Measurements from ENCODE around the gene NEMP1. TPM values are rescaled to one million over a fixed set of nuclear protein-coding genes. Genes with fewer than 3 reads are reported as not detected.

NEMP1 gene
- total RNA-seq, result 10 to 100 TPM; 76.1 to 80.6 TPM

GRCh38 chr12:57078519-57079404 is at the start of gene NEMP1:
Gene NEMP1, minus strand, starts transcription at chr12:57078791. Its CDS starts 46 bp downstream, at chr12:57078745.
- peak; percentile 98 for DNase-seq
- peak within 1 kb of the TSS; percentile 100 for H3K4me3 Mint-ChIP-seq
- no peaks in the 10 kb centered on the region for H3K27me3 Mint-ChIP-seq
- intact Hi-C loops (cut with micrococcal nuclease), result loop anchor here (1.0 kb wide), 1 partner anchor 10 kb away; no protein-coding TSS in a partner anchor
- H3K9me3 Mint-ChIP-seq, result no peaks in the 10 kb centered on the region
- ChIA-PET POLR2A (interaction anchor here (0.5 to 6.2 kb wide), 21 partner anchors 8 to 928 kb away, joined by 3 to 104 read pairs (median 4); partner anchors contain the start of genes NAB2, NACA and STAT6), CTCF (interaction anchor here (0.7 to 4.6 kb wide), 15 partner anchors 9 to 381 kb away, joined by 3 to 43 read pairs (median 5); partner anchors contain the start of genes GLI1 and STAT6)
- H3K4me1 Mint-ChIP-seq (ENCODE audit: low read depth), result peaks cover 31% of the 10 kb centered on the region
- H3K36me3 Mint-ChIP-seq (ENCODE audit: low read depth), result peaks cover 35% of the 10 kb centered on the region
- peak; percentile 96 for ATAC-seq
- peak within 1 kb of the TSS; percentile 99 for H3K27ac Mint-ChIP-seq
- TF ChIP-seq CTCF (IDR thresholded peaks at IDR 0.05), result no peak

DNA sequence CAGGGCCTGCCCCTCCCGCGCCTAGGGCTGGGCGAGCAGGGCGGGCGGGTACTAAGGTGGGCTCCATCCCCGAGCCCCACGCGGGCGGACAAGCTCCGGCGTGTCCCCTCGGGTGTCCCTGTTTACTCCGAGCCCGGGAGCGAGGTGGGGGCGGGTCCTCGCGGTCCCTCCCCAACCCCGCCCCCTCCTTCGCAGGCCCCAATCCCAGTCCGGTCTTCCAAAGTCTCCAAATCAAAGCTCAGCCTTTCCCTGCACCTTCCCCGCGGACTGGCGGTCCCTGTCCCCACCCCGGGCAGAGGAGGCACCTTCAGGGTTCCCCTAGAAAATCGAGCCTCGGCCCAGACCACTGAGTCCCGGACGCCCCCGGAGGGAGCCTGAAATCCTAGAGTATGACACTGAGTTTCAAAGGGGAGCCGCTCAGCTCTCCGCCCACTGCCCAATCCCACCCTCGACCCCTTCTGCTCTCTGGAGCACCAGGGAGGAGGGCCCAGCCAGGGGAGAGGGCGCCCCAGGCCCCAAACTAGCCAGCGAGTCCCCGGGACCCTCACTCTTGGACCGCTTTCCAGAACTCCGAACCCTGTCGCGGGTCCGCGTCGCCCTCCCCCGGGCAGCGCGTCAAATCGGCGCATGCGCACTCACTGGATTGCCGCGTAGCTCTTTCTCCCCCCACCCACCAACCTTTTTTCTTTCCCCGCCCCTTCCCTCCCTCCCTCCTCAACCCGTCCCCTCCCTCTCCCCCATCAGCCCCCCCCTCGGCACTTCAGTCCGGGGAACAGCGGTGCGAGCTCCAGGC is 49.3 kb upstream of the NEMP1 start, which contains the start of gene LRP1:
TSS of gene LRP1 (plus strand) at position 758 of the 793 bp plus-strand sequence. CDS start 482 bp downstream, outside the sequence.
- ChIA-PET POLR2A (interaction anchor here (0.7 to 3.1 kb wide), 6 partner anchors 8 to 124 kb away, joined by 3 to 24 read pairs (median 4); partner anchors contain the start of gene STAT6), CTCF (interaction anchor here (0.7 to 12.0 kb wide), 9 partner anchors 11 to 127 kb away, joined by 3 to 153 read pairs (median 5); partner anchors contain the start of gene STAT6)
- intact Hi-C loops (cut with micrococcal nuclease), result no loop called here
- H3K36me3 Mint-ChIP-seq (ENCODE audit: low read depth), result peaks cover 2% of the 10 kb centered on the region
- peak within 1 kb of the TSS; percentile 78 for H3K4me3 Mint-ChIP-seq
- H3K27ac Mint-ChIP-seq, result peak within 1 kb of the TSS; percentile 50
- H3K27me3 Mint-ChIP-seq, result no peaks in the 10 kb centered on the region
- ATAC-seq, result peak; percentile 72
- TF ChIP-seq CTCF (IDR thresholded peaks at IDR 0.05), result no peak
- peak; percentile 79 for DNase-seq
- H3K9me3 Mint-ChIP-seq, result peaks cover 7% of the 10 kb centered on the region
- peaks cover 16% of the 10 kb centered on the region for H3K4me1 Mint-ChIP-seq (ENCODE audit: low read depth)

GRCh38 chr12:57127101-57127725 is 48.6 kb upstream of the NEMP1 start:
- DNase-seq (peak; percentile 80), ATAC-seq (peak; percentile 42)
- H3K27me3 Mint-ChIP-seq, result no peaks in the 10 kb centered on the region
- peaks cover 7% of the 10 kb centered on the region for H3K9me3 Mint-ChIP-seq
- intact Hi-C loops (cut with micrococcal nuclease), result no loop called here
- CTCF ChIA-PET, result interaction anchor here (0.8 to 12.0 kb wide), 9 partner anchors 10 to 126 kb away, joined by 3 to 153 read pairs (median 5); partner anchors contain the start of gene STAT6
- peak overlapping the region; percentile 78 for H3K4me3 Mint-ChIP-seq
- POLR2A ChIA-PET, result interaction anchor here (0.7 to 3.1 kb wide), 5 partner anchors 9 to 57 kb away, joined by 3 to 24 read pairs (median 3); partner anchors contain the start of gene STAT6
- no peak overlapping the region for H3K27ac Mint-ChIP-seq
- TF ChIP-seq CTCF (IDR thresholded peaks at IDR 0.05), result peak; percentile 32
- H3K4me1 Mint-ChIP-seq (ENCODE audit: low read depth), result peaks cover 16% of the 10 kb centered on the region
- peaks cover 2% of the 10 kb centered on the region for H3K36me3 Mint-ChIP-seq (ENCODE audit: low read depth)

DNA sequence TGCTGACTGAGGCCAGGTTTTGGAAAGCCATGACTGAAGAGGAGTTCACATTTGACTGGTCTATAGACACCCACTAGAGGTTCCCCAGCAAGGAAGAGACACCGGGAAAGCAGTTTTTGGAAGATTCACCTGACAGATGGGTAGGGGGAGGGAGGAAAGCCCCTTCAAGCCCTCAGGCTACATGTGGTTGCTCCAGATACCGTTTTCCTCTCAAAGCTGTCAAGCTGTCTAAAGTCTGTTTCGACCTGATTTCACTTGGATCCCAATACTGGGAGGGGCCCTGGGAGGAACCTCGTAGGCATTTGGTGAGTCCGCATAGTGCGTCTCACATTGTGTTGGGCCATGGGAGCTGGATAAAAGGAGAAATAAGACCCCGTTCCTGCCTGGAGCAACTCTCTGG is 48.0 kb upstream of the NEMP1 start:
- peaks cover 7% of the 10 kb centered on the region for H3K9me3 Mint-ChIP-seq
- intact Hi-C loops (cut with micrococcal nuclease), result no loop called here
- ChIA-PET POLR2A (interaction anchor here (0.7 to 3.1 kb wide), 3 partner anchors 15 to 39 kb away, joined by 3 to 24 read pairs (median 5); partner anchors contain the start of gene STAT6), CTCF (interaction anchor here (0.8 to 12.0 kb wide), 6 partner anchors 9 to 57 kb away, joined by 3 to 153 read pairs (median 16); partner anchors contain the start of gene STAT6)
- H3K4me1 Mint-ChIP-seq (ENCODE audit: low read depth), result peaks cover 16% of the 10 kb centered on the region
- peaks cover 2% of the 10 kb centered on the region for H3K36me3 Mint-ChIP-seq (ENCODE audit: low read depth)
- no peak for ATAC-seq
- H3K27me3 Mint-ChIP-seq, result no peaks in the 10 kb centered on the region
- TF ChIP-seq CTCF (IDR thresholded peaks at IDR 0.05), result no peak
- DNase-seq, result no peak
- H3K4me3 Mint-ChIP-seq, result no peak overlapping the region
- H3K27ac Mint-ChIP-seq, result no peak overlapping the region
